Trophoblast cell (in vitro differentiated cells and primary cell): ENCODE data around the gene AHCYL2.
A peak's percentile ranks its signal among the peaks of the same experiment; 100 is the strongest.
"Not testable (repeated sequence)": the region's sequence is repeated elsewhere in the genome, so short reads cannot be mapped to it uniquely, and the experiment has no call there.

Experiments
- DNase-seq, 2 donors: peaks; one replicate each; pipeline ENCODE4 v3.0.0-alpha.2; 2016
- H2AFZ ChIP-seq: 2 replicates; pipeline ENCODE4 v1.6.1; 2013; ENCODE audit warnings: low read length, moderate library complexity, mild to moderate bottlenecking; ENCODE audit not compliant: insufficient read depth, poor library complexity
- H2AK5ac ChIP-seq: 2 replicates; pipeline ENCODE4 v1.6.1; 2013; ENCODE audit warnings: mild to moderate bottlenecking, low read length
- H2BK120ac ChIP-seq: 2 replicates; pipeline ENCODE4 v1.6.1; 2013; ENCODE audit warnings: low read length, mild to moderate bottlenecking, moderate library complexity; ENCODE audit not compliant: insufficient read depth, poor library complexity
- H2BK12ac ChIP-seq: 2 replicates; pipeline ENCODE4 v1.6.1; 2013; ENCODE audit warnings: mild to moderate bottlenecking, low read length, moderate library complexity
- H2BK5ac ChIP-seq: 2 replicates; pipeline ENCODE4 v1.6.1; 2013; ENCODE audit warnings: low read length, low read depth, moderate library complexity, mild to moderate bottlenecking; ENCODE audit not compliant: poor library complexity
- H3K14ac ChIP-seq: 2 replicates; pipeline ENCODE4 v1.6.1; 2013; ENCODE audit warnings: mild to moderate bottlenecking, low read length
- H3K18ac ChIP-seq: 2 replicates; pipeline ENCODE4 v1.6.1; 2013; ENCODE audit warnings: mild to moderate bottlenecking, low read length
- H3K23ac ChIP-seq: 2 replicates; pipeline ENCODE4 v1.6.1; 2013; ENCODE audit warnings: low read length
- H3K27ac ChIP-seq: 2 replicates; pipeline ENCODE4 v1.5.1; 2013; ENCODE audit warnings: low read depth, mild to moderate bottlenecking, inconsistent platforms, low read length, moderate library complexity
- H3K27me3 ChIP-seq: 2 replicates; pipeline ENCODE4 v1.6.1; 2013; ENCODE audit warnings: inconsistent platforms, mild to moderate bottlenecking, low read length, moderate library complexity; ENCODE audit not compliant: insufficient read depth
- H3K36me3 ChIP-seq, 2 experiments: 1 replicate in 1 of 2; 2 replicates in 1 of 2; pipeline ENCODE4 v1.6.1; 2013; ENCODE audit warnings: low read length in 2 of 2, mild to moderate bottlenecking in 2 of 2, moderate library complexity in 1 of 2; ENCODE audit not compliant: insufficient read depth in 2 of 2, control insufficient read depth in 1 of 2
- H3K4ac ChIP-seq: 2 replicates; pipeline ENCODE4 v1.6.1; 2013; ENCODE audit warnings: low read depth, mild to moderate bottlenecking, low read length, moderate library complexity
- H3K4me1 ChIP-seq, 2 experiments: 1 replicate in 1 of 2; 2 replicates in 1 of 2; pipeline ENCODE4 v1.6.1; 2013; ENCODE audit warnings: low read length in 2 of 2, mild to moderate bottlenecking in 2 of 2, moderate library complexity in 1 of 2; ENCODE audit not compliant: insufficient read depth in 2 of 2, control insufficient read depth in 1 of 2
- H3K4me2 ChIP-seq: 2 replicates; pipeline ENCODE4 v1.6.1; 2013; ENCODE audit warnings: inconsistent platforms, mild to moderate bottlenecking, low read length, moderate library complexity
- H3K4me3 ChIP-seq: 2 replicates; pipeline ENCODE4 v1.5.1; 2013; ENCODE audit warnings: mild to moderate bottlenecking, low read depth, low read length, inconsistent platforms
- H3K79me1 ChIP-seq: one replicate; pipeline ENCODE4 v1.6.1; 2013; ENCODE audit warnings: low read length
- H3K79me2 ChIP-seq: 2 replicates; pipeline ENCODE4 v1.6.1; 2013; ENCODE audit warnings: low read length, mild to moderate bottlenecking; ENCODE audit not compliant: control insufficient read depth, insufficient read depth, poor library complexity
- H3K9ac ChIP-seq: 2 replicates; pipeline ENCODE4 v1.6.1; 2013; ENCODE audit warnings: mild to moderate bottlenecking, low read length
- H3K9me3 ChIP-seq: 2 replicates; pipeline ENCODE4 v1.6.1; 2013; ENCODE audit warnings: low read depth, mild to moderate bottlenecking, control low read depth, inconsistent platforms, low read length; ENCODE audit not compliant: insufficient read depth
- H4K12ac ChIP-seq: 2 replicates; pipeline ENCODE4 v1.6.1; 2013; ENCODE audit warnings: low read depth, mild to moderate bottlenecking, low read length, moderate library complexity
- H4K8ac ChIP-seq: 2 replicates; pipeline ENCODE4 v1.6.1; 2013; ENCODE audit warnings: low read depth, mild to moderate bottlenecking, low read length, moderate library complexity
- H4K91ac ChIP-seq: one replicate; pipeline ENCODE4 v1.6.1; 2013; ENCODE audit warnings: low read depth, mild to moderate bottlenecking, low read length, moderate library complexity
- WGBS: extraction: QIAGEN DNeasy Blood & Tissue Kit; methylation state at CpG from one replicate; pipeline ENCODE4 v1.1.7; 2013; ENCODE audit warnings: missing lambda C conversion rate; ENCODE audit not compliant: insufficient read length, insufficient coverage; ENCODE audit errors: extremely low coverage; 5-methylcytosine and 5-hydroxymethylcytosine counted together

AHCYL2 gene

GRCh38 chr7:129401967-129402860 is 177.4 kb downstream of the AHCYL2 start:
- Histone ChIP-seq H3K27me3 (no peaks in the 10 kb centered on the region), H3K18ac (no peak overlapping the region), H2AK5ac (no peak overlapping the region), H4K91ac (no peak overlapping the region), H4K12ac (no peak overlapping the region), H3K79me1 (no peaks in the 10 kb centered on the region), H3K4me1 (peaks cover 4% of the 10 kb centered on the region in 2 experiments), H2BK12ac (no peak overlapping the region), H3K9me3 (no peaks in the 10 kb centered on the region), H3K9ac (no peak overlapping the region), H3K4me2 (no peak overlapping the region), H3K14ac (no peak overlapping the region), H3K4ac (no peak overlapping the region), H2AFZ (no peak overlapping the region), H3K79me2 (no peaks in the 10 kb centered on the region), H3K4me3 (no peak overlapping the region), H2BK120ac (no peak overlapping the region), H3K36me3 (peaks cover 2% of the 10 kb centered on the region in 2 experiments), H3K27ac (no peak overlapping the region), H2BK5ac (no peak overlapping the region), H3K23ac (no peak overlapping the region), H4K8ac (no peak overlapping the region)
- WGBS = no CpG with 5 or more reads among the region's 3 CpGs
- DNase-seq = peak in 1 of 2 donors; percentile 6

- H3K36me3 ChIP-seq = peaks cover 0 to 2% of the 10 kb centered on the region in 2 experiments
- no peak overlapping the region for H2BK120ac ChIP-seq
- no peaks in the 10 kb centered on the region for H3K79me2 ChIP-seq
- no peak overlapping the region for H3K4me3 ChIP-seq
- H3K27ac ChIP-seq = no peak overlapping the region
- no peak overlapping the region for H2BK5ac ChIP-seq
- no peak overlapping the region for H4K12ac ChIP-seq
- H3K27me3 ChIP-seq = no peaks in the 10 kb centered on the region
- no peak overlapping the region for H2AFZ ChIP-seq
- no peak for DNase-seq
- H3K79me1 ChIP-seq = no peaks in the 10 kb centered on the region
- H3K9me3 ChIP-seq = no peaks in the 10 kb centered on the region
- H3K14ac ChIP-seq = no peak overlapping the region
- H3K4me1 ChIP-seq = peaks cover 4% of the 10 kb centered on the region in 2 experiments
- no peak overlapping the region for H3K4me2 ChIP-seq
- H2BK12ac ChIP-seq = no peak overlapping the region
- H4K8ac ChIP-seq = no peak overlapping the region
- no peak overlapping the region for H3K4ac ChIP-seq
- no peak overlapping the region for H3K9ac ChIP-seq
- no peak overlapping the region for H4K91ac ChIP-seq
- no peak overlapping the region for H3K23ac ChIP-seq
- H2AK5ac ChIP-seq = no peak overlapping the region
- H3K18ac ChIP-seq = no peak overlapping the region
Measured at GRCh38 chr7:129405527-129405926, 180.7 kb downstream of the AHCYL2 start.

DNA sequence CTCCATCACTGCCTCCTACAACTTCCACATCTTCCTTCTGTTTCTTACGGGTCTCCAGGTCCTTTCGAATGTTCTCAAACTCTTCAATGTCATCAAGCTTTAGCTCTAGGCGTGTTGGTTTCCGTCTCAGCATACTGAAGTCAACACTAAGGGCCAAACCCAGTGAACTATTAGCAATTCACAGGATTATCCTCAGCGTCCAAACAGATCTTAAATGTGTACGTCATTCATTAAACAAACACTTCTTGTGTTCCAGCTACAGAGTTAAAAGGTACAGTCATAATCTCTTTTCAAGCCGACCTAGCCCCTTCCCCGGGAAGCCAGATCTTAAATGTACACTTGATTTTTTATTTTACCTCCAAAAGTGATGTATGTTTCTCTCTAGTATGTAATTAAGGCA is 185.4 kb downstream of the AHCYL2 start:
- H3K27ac ChIP-seq, H3K14ac ChIP-seq, H3K79me2 ChIP-seq, H3K4me3 ChIP-seq, H3K27me3 ChIP-seq, H3K4me1 ChIP-seq, H3K36me3 ChIP-seq, H2AFZ ChIP-seq, H3K4me2 ChIP-seq, H3K9me3 ChIP-seq, H2AK5ac ChIP-seq, H2BK5ac ChIP-seq, H4K8ac ChIP-seq, H3K18ac ChIP-seq, H3K79me1 ChIP-seq, H3K23ac ChIP-seq, DNase-seq, H3K4ac ChIP-seq, H4K12ac ChIP-seq, H2BK120ac ChIP-seq, H4K91ac ChIP-seq, H3K9ac ChIP-seq, H2BK12ac ChIP-seq: not testable (repeated sequence)
- no CpG with 5 or more reads among the region's 8 CpGs for WGBS

DNA sequence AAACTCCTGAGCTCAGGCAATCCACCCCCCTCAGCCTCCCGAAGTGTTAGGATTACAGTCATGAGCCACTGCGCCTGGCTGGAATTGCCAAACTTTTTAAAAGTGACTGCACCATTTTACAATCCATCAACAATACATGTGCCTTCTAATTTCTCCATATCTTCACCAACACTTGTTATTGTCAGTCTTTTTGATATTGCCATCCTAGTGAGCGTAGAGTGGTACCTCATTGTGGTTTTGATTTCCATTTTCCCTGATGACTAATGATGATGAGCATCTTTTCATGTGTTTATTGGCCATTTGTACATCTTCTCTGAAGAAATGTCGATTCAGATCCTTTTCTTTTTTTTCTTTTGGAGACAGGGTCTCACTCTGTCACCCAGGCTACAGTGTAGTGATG is 187.7 kb downstream of the AHCYL2 start:
- Histone ChIP-seq H4K12ac (no peak overlapping the region), H3K36me3 (no peaks in the 10 kb centered on the region), H3K79me2 (no peaks in the 10 kb centered on the region), H4K91ac (no peak overlapping the region), H3K4me3 (no peak overlapping the region), H3K4ac (no peak overlapping the region), H2BK12ac (no peak overlapping the region), H2AK5ac (no peak overlapping the region), H3K9me3 (no peaks in the 10 kb centered on the region), H3K27ac (no peak overlapping the region), H3K9ac (no peak overlapping the region), H3K4me2 (no peak overlapping the region), H3K23ac (no peak overlapping the region), H3K4me1 (peaks cover 0 to 2% of the 10 kb centered on the region in 2 experiments), H2BK5ac (no peak overlapping the region), H3K18ac (no peak overlapping the region), H2AFZ (no peak overlapping the region), H4K8ac (no peak overlapping the region), H3K27me3 (no peaks in the 10 kb centered on the region), H3K14ac (no peak overlapping the region), H3K79me1 (no peaks in the 10 kb centered on the region), H2BK120ac (no peak overlapping the region)
- no CpG with 5 or more reads among the region's 4 CpGs for WGBS
- DNase-seq = no peak
